GM18519 (cell line): ENCODE measurements around the gene ZSCAN21.

Experiments
- ATAC-seq: cut with Tn5 transposase; IDR thresholded peaks from one replicate; pipeline ENCODE4 v1.9.1; 2021; ENCODE audit warnings: mild to moderate bottlenecking, moderate library complexity; ENCODE audit not compliant: unreplicated experiment, low FRiP score

The ZSCAN21 gene

DNA sequence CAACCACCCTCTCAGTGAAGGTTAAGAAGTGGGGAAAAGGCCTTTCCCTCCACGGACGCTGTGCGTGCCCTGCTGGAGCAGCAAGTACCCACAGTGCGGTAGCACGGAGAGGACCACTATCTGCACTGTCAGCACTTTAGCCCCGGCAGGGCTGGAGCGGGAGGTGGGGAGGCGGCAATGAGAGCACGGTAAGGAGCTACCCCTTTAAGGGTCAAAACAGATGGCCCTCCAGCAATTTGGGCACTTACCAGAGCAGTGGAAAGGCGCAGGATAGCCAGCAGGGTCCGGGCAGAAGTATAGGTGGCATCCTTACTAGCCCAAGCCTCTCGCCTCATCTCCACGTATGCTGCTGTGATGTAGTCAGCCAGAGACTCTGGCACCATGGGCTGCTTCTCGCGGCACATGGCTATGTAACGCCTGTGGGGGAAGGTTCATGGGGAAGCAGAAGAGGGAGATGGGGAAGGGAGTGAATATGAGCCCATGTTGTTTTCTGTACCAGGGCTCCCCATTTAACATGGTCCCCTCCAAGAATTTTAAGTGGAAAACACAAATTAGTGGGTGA lies 44.4 kb downstream of the ZSCAN21 start:
- ATAC-seq, result no peak

DNA sequence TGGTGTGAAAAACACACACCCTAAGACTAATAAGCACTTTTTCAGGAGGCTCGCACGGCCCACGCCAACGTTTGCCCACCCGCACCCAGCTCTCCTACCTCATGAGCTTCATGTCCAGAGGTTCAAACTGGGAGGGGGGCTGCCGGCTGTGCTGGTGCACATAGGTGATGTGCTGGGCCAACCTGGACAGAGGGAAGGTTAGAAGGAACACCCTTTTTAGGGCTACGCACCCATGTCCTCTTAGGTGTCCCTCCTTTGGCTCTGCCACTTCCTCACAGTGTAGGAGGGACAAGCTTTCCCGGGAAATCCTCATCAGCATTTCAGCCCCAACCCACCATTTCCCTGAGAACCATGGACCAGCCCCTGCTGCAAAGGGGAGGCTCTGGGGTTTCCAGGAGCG lies 45.7 kb downstream of the ZSCAN21 start:
- ATAC-seq, result no peak

DNA sequence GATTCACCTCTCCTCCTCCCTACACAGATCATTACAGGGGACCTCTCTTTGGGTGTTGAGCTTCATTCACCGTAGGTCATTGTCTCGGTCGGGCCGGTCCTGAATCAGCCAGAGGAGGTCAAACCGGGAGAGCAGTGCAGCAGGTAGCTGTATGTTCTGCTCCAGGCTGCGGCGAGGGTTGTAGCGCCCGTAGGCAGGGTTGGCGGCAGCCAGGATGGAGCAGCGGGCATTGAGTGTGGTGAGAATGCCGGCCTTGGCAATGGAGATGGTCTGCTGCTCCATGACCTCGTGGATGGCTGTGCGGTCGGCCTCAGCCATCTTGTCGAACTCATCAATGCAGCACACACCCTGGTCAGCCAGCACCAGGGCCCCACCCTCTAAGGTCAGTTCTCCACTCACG lies 46.1 kb downstream of the ZSCAN21 start:
- no peak for ATAC-seq

DNA sequence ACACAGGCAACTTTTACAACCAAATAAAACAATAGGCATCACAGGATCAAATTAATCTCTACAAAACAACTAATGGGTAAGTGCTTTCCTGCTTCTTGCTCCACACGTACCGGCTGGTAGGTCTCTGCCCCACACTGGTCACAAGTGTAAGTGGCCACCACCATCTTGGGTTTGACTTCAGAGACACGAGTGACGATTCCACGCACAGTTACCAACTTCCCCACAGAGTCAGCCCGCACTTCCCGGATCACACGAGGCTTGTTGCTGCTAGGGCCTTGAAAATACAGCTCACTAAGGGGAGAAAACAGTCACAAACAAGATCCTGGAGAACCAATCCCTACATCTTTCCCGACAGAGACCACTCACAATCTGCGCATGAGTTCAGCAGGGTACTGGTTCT lies 49.3 kb downstream of the ZSCAN21 start:
- ATAC-seq, result no peak

DNA sequence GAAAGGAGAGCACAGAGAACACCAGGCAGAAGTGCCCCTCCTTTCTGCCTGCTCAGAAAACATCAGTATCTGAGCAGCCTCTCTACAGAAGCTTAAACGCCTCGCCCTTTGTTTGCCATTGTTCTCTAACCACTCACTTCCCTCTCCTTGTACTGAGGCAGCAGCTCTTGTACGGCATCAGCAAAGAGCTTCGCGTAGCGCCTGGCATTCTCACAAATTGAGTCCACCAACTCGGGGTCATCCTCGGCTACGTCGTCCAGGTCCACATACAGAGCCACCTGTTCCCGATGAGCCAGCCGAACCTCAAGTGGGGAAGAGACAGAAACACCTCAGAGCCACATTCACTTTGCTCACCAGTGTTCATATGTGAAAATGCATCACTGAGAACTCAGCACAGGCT lies 49.9 kb downstream of the ZSCAN21 start:
- no peak for ATAC-seq

DNA sequence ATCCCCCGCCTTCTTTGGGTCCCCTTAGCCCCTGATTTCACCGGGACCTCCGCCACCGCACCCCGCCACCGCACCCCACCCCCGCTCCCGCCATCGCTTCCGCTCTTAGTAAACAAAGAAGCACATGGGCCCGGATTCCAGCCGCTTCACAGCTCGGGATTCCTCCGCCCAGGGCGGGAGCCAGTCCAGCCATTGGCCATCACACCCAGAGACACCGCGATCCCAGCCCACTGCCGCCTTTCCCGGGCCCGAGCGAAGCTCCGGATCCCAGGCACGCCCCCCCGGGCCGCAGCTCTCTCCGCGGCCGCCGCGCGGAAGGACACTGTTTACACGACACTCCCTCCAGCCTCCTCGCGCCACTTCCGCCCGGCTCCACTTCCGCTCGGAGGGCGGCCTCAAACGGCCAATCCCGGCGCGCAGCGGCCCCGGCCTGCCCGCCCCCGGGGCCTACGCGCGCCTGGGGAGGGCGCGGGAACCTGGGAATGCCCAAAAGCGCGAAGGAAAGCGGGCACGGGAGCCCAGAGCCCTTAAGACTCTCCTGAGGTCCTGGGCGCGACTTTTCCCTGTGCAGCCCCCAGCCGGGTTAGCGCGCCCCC lies 50.9 kb downstream of the ZSCAN21 start:
- ATAC-seq, result no peak

DNA sequence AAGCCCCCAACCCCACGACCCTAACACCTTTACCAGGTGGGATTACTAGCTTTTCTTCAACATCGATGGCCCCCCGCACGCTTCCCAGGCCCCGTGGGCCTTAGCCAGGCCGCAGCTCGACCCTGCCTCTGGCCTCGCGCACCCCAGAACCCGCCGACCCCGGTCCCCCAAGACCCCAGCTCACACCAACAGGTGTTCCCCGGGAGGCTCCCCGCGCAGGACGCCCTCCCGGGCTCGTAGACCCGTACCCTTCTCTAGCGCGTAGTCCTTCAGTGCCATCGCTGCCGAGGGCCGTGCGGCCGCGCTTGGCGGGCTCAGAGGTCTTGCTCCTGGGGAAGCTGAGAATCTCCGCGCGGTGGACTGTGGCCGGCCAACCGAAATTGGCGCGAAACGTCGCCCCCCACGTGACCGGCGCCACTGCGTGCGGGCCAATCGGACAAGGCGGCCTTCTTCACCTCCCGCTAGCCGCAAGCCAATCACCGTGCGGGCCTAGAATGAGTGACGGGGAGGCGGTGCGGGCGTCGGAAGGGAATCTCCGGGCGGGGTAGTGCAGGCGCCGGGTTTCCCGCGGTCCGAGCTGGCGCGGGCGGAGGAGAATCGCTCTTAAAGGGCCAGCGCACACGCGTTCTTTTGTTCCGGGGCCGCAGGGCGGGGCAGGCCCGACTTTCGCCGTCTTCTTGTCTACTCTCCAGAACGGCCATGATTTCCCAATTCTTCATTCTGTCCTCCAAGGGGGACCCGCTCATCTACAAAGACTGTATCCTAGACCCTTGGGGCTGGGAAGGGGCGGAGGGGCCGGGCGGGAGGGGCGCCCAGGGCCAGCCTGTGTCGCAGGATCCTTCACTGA lies 51.7 kb downstream of the ZSCAN21 start, which contains the start of the genes AP4M1 and MCM7:
TSS of gene AP4M1 (plus strand) at position 628 of the 847 bp plus-strand sequence. CDS start at position 700, 72 bp downstream.
TSS of gene MCM7 (minus strand) at position 382 of the 847 bp plus-strand sequence. CDS start at position 279, 103 bp downstream.
- ATAC-seq, result peak; percentile 56

DNA sequence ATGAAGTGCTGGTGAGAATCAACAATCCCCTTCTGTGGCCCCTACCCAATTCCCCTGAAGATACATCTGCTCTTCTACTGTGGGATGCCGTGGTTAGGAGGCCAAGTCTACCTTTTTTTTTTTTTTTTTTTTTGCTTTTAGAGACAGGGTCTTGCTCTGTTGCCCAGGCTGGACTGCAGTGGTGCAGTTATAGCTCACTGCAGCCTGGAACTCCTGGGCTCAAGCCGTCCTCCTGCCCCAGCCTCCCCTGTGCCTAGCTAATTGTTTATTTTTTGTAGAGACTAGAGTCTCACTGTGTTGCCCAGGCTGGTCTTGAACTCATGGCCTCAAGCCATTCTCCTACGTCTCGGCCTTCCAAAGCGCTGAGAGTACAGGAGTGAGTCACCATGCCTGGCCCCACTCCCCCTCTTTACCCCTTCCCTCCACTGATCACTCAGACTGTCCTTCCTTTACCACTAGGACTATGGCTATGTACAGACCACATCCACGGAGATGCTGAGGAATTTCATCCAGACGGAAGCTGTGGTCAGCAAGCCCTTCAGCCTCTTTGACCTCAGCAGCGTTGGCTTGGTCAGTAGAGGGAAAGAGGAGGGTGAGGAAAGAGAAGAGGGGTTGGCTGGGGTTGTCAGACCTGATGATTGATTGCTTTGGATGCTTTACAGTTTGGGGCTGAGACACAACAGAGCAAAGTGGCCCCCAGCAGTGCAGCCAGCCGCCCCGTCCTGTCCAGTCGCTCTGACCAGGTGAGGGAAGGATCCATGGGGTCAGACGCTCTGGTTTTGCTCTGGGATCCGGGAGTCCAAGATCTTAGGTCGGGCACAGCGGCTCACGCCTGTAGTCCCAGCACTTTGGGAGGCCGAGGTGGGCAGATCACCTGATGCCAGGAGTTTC lies 53.6 kb downstream of the ZSCAN21 start:
- no peak for ATAC-seq

DNA sequence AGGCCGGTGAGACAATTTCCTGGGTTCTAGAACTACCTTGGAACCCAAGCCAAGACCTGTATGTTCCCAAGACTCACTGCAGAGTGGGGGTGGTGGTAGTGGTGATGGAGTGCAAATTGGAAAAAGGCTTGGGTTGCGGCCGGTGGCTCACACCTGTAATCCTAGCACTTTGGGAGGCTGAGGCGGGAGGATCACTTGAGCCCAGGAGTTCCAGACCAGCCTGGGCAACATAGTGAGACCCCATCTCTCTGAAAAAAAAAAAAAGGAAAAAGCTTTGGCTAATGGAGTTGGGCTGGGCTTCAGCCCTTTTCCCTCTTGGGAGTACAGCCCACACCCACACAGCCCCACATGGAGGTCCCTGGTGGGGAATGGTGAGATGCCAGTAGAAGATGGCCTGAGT lies 56.0 kb downstream of the ZSCAN21 start:
- ATAC-seq, result no peak

DNA sequence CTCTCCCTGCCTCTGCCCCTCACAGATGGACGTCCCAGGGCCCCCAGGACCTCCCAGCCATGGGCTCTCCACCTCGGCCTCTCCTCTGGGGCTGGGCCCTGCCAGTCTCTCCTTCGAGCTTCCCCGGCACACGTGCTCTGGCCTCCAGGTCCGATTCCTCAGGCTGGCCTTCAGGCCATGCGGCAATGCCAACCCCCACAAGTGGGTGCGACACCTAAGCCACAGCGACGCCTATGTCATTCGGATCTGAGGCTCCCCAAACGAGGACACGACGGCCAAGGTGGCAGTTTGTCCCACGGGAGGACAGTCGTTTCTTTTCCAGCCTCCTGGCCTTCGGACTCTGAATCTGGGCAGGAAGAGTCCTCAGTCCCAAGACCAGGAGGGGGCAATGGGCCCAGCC lies 57.1 kb downstream of the ZSCAN21 start:
- no peak for ATAC-seq

DNA sequence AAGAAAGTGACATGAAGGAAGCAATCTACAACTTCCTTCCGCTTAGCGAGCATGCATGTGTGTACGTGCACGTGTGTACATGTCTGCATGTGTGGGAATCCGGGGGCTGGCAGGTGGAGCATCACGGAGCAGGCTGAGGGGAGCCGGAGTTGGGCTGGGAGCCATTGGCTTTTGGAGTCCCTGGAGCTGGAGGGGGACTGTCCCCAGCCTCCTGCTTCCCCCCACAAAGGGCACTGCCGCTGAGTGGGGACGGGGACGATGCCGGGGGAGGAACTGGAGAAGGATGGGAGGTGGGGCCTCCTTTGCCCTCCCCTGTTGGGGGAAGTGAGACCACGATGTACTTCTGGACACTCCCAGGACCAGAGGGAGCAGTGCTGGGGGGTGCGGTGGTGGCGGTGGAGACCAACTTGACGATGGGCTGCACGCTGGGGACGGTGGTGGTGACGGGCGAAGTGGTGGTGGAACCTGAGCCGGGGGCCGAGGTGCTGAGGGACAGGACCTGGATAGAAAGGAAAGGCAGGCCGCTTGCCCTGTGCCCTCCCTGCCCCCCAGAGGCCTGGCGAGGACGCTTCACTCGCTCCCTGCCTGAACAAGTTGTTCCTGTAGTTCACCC lies 57.7 kb downstream of the ZSCAN21 start:
- no peak for ATAC-seq

DNA sequence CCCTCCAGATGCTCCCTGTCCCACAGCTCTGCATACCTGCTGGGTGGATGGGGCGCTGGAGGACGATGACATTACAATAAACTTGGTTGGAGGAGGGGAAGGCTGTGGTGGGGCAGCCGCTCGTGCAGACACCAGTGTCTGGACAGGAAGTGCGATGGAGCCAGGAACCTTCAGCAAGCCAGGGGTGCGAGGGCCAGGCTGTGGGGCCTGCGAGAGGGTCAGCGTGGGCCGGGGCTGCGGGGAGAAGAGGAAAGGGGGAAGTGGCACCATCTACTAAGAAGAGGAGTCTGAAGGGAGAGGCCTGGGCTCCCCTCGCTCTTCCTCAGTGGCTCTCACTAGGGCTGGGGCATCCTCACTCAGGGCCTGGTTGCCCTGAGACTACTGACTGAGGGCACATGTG lies 58.3 kb downstream of the ZSCAN21 start:
- no peak for ATAC-seq

DNA sequence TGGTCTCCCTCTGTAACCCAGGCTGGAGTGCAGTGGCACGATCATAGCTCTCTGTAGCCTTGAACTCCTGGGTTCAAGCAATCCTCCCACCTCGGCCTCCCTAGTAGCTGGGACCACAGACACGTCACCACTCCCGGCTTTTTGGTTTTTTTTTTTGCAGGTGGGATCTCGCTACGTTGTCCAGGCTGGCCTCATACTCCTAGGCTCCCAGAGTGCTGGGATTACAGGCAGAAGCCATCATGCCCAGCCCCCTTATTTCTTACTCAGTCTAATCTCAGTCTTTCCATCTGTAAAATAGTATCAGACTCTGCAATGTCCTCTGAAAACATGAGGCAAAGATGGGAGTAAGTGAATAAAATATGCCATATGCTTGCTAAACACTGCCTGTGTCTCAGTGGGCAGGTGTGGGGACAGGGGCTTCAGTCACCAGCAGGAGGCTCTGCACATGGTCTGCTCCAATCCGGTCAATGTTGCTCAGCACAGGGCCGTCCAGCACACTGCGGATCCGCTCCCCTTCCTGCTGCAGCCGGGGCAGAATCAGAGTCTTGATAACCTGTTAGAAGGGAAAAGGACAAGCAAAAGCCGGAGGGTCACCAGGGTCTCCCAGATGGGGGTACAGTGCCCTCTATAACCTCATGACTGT lies 60.1 kb downstream of the ZSCAN21 start:
- ATAC-seq, result no peak

DNA sequence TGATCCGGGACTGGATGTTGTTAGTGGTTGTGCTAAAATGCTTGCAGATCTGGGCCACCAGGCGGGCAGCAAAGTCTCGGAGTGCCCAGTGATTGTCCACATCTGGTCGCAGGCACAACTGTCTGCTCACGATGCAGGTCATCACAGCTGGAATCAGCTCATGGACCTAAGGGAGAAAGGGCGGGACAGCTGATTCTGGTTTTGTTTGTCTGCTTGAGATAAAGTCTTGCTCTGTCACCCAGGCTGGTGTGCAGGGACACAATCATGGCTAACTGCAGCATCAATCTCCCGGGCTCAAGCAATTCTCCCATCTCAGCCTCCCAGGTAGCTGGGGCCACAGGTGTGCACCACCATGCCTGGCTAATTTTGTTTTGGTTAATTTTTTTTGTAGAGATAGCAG lies 61.6 kb downstream of the ZSCAN21 start:
- ATAC-seq, result no peak

DNA sequence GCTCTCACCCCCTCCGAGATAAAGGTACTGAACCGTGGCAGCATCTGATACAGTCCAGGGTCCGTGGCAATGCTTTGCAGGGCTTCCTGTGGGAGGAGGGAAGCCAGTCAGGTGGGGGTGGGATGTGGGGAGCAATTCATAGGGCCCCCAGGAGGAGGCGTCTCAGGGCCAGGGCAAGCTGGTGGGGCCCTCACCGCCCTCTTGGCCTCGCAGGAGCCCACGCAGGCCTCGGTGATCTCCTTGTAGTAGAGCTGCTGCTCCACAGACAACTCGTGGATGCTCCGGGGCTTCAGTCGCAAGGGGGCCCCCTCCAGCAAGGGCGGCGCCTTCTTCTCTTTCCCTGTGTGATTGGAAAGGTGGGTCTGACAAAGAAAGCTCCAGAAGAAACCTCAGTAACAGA lies 62.3 kb downstream of the ZSCAN21 start:
- no peak for ATAC-seq
